ENCODE results near the gene AQP9.

Gene AQP9

GRCh38 chr15:58227706-58228543 lies 89.7 kb downstream of the AQP9 start:
- peak; percentile 91 for DNase-seq (ENCODE audit: low spot score)

GRCh38 chr15:58228718-58229117 lies 90.5 kb downstream of the AQP9 start:
- DNase-seq (ENCODE audit: low spot score) = no peak

DNA sequence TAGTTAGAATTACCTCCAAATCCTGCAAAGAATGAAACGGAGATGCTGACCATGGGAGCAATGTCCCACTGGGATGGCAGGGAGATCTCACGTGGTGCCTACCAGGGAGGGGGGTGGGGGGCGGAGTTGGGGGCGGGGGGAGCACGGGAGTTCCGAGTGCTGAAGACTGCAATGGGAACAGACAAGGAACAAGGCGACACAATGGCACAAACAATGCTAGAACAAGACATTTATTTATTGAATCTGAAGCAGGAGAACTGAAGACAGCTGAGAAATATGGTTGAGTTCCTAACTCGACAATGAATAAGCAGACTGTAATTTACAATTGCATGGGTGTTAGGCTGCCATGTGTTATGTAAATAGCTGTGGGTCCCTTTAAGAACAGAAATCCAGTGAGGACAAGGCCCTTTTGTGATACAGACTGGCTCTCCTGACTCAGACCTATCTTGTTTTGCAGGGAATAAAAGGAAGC lies 91.2 kb downstream of the AQP9 start:
- peak; percentile 96 for DNase-seq (ENCODE audit: low spot score)

GRCh38 chr15:58232281-58233065 lies 94.3 kb downstream of the AQP9 start:
- DNase-seq (ENCODE audit: low spot score) = no peak

DNA sequence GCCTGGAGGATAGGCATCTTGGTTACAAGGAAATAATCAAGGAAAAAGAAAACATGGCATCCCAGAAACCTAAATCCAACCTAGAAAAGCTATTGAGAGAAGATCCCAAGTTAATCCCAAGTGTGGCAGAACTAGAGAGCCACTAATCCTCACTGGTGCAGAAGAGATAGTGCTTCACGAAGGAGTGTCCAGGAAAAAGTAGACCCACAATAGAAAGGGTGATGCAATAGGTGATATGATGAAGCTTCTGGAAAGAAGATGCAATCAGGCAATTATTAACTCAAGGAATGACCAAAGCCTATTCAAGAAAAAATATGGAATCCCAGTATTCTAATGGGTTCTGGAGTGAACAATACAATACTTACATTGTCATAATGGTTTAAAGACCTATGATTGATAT lies 95.2 kb downstream of the AQP9 start:
- DNase-seq (ENCODE audit: low spot score) = no peak

Measured in pons (tissue), 1 donor.